ENCODE data around the gene NAA40.
A peak's percentile ranks its signal among the peaks of the same experiment; 100 is the strongest.

The NAA40 gene

GRCh38 chr11:63913866-63914830, 24.7 kb upstream of the NAA40 start:
- no peak for DNase-seq

GRCh38 chr11:63914896-63915691, 23.7 kb upstream of the NAA40 start:
- DNase-seq, result no peak

- DNase-seq, result no peak
These were observed 22.6 kb upstream of the NAA40 start for GRCh38 chr11:63915961-63916836.

GRCh38 chr11:63916837-63917691, 21.7 kb upstream of the NAA40 start, which contains the start of gene RCOR2:
Gene RCOR2 (minus strand): TSS chr11:63917164. CDS start chr11:63916456, 708 bp downstream.
- peak; percentile 22 to 74 for DNase-seq

- peak; percentile 41 to 46 for DNase-seq
These were observed 20.9 kb upstream of the NAA40 start for GRCh38 chr11:63917692-63918506.

- no peak for DNase-seq
These were observed 20.2 kb upstream of the NAA40 start for GRCh38 chr11:63918507-63919191.

- DNase-seq, result no peak
These were observed 19.3 kb upstream of the NAA40 start for GRCh38 chr11:63919267-63920125.

GRCh38 chr11:63920126-63920938, 18.5 kb upstream of the NAA40 start:
- no peak for DNase-seq

GRCh38 chr11:63920939-63921417, 17.8 kb upstream of the NAA40 start:
- no peak for DNase-seq

- DNase-seq, result no peak
These were observed 16.1 kb upstream of the NAA40 start for GRCh38 chr11:63922673-63923192.

GRCh38 chr11:63923319-63923718, 15.5 kb upstream of the NAA40 start:
- no peak for DNase-seq

GRCh38 chr11:63929616-63930015, 9.2 kb upstream of the NAA40 start:
- DNase-seq, result no peak

GRCh38 chr11:63931045-63931444, 7.8 kb upstream of the NAA40 start:
- DNase-seq, result no peak

- no peak for DNase-seq
These were observed 6.9 kb upstream of the NAA40 start for GRCh38 chr11:63931876-63932275.

GRCh38 chr11:63933459-63933858, 5.3 kb upstream of the NAA40 start:
- no peak for DNase-seq

GRCh38 chr11:63937713-63938478, 906 bp upstream of the NAA40 start:
- no peak for DNase-seq

GRCh38 chr11:63939397-63939891, 642 bp downstream of the NAA40 start:
- DNase-seq, result no peak
